CD4-positive, alpha-beta T cell treated with Interleukin-15 for 4 hours (primary cell): ENCODE measurements around the gene MDM4.
"Not testable (repeated sequence)": the region's sequence is repeated elsewhere in the genome, so short reads cannot be mapped to it uniquely, and the experiment has no call there.

ENCODE experiments used
- DNase-seq: peaks from one replicate; pipeline ENCODE4 v3.0.0-alpha.2; 2020; ENCODE audit warnings: low spot score

The MDM4 gene

GRCh38 chr1:204516180-204516879 is at the start of gene MDM4:
TSS of gene MDM4 (plus strand) at chr1:204516406. CDS start at chr1:204525519, 9,113 bp downstream.
- DNase-seq, result peak; percentile 95

GRCh38 chr1:204466416-204467405 is 49.5 kb upstream of the MDM4 start:
- DNase-seq, result no peak

DNA sequence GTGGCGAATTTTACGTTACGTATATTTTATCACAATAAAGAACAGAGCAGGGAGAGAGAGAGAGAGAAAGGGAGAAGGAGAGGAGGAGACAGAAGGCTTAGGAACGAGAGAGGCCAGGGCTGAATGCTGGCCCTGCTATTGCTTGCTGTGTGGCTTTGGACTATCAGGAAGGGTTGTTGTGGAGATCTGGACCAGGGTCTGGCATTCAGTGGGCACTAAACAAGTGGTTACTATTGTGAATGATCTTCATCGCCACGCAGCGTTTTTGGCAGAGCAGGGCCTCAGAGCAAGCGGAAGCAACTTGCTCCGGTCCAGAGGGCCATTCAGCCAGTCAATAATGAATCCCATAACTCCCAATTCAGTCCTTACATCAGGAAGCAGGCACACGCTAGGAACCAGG is 48.0 kb upstream of the MDM4 start:
- no peak for DNase-seq

DNA sequence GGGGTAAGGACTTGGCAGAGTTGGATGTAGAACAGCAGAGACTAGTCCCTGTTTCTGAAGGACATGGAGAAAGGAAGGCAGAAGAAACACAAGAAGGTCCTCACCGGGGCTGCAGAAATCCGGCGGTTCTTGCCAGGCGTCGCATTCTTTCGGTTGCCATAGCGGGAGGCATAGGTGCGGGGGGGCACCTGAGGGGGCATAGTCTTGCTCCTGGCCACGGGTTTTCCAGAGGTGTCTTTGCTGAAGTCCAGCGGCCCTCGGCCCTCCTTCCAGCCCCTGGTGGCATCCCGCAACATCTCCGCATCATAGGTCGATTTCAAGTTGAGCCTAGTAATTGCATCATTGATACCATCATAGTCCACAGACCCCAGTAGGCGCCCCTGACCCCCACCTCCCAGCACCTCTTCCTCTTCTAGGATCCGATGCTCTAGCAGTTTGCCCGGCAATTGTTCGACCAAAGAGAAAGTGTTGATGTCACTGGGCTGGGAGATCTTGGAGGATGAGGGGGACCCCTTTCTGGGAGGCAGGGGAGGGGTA is 47.4 kb upstream of the MDM4 start:
- no peak for DNase-seq

DNA sequence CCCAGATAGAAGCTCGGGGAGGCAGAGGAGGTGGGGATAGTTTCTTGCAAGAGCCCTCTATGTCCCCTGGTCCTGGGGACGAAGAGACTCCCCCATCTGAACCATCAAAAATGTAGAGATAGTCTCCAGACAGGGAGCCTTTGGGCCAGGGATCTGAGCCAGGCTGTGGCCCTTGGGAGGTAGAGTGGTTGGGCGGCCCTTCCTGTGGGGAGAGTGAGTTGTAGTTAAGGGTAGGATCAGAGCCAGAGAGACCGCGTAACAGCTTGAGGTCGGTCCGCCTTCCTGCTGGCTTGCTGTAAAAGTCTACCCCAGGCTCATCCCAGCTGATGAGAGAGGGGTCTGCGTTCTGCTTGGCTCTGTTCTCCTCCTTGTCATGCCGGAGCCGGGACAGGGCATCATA is 46.9 kb upstream of the MDM4 start:
- DNase-seq, result no peak

- no peak for DNase-seq
Measured at GRCh38 chr1:204471687-204472086, 44.5 kb upstream of the MDM4 start.

- no peak for DNase-seq
Measured at GRCh38 chr1:204472660-204473059, 43.5 kb upstream of the MDM4 start.

- DNase-seq, result no peak
Measured at GRCh38 chr1:204473400-204473965, 42.7 kb upstream of the MDM4 start.

- no peak for DNase-seq
Measured at GRCh38 chr1:204475656-204476432, 40.4 kb upstream of the MDM4 start.

DNA sequence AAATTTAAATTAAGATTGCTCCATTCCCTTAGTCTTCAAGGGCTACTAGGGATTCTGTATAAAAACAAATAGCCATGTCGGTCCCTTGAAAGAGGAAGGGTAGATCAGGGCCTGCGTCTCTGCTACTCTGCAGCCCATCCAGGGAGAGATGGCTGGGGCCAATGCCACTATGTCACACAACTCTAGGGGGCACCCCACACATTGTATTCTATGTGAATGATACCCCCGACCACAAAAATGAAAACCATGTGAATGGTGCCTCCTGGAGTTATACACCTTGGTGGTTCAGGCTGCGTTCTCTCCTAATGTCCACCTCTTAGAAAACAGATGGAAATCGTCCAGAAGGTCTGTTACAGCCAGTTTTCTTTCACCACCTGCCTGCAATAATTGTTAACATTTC is 39.6 kb upstream of the MDM4 start:
- no peak for DNase-seq

- no peak for DNase-seq
Measured at GRCh38 chr1:204477036-204477740, 39.0 kb upstream of the MDM4 start.

- DNase-seq, result no peak
Measured at GRCh38 chr1:204478172-204478899, 37.9 kb upstream of the MDM4 start.

DNA sequence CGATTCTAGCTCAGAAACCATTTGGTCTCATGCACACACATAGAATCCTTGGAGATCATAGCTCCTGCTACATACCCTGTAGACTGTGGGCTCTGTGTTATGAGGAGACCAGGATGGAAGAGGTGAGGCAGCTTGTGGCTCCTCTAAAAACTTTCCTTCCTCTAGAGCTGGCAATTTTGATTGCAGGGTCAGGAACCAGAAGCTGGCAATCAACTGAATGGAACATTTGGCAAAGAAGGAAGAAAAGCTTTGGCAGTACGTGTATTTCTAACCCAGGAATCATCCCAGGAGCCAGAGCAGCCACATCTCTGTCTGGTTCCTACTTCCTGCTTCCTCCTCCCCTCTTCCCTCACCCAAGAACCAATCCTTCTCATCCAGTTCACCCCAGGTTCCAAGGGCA is 37.3 kb upstream of the MDM4 start:
- no peak for DNase-seq

- no peak for DNase-seq
Measured at GRCh38 chr1:204479387-204480136, 36.6 kb upstream of the MDM4 start.

GRCh38 chr1:204480515-204480914 is 35.7 kb upstream of the MDM4 start:
- DNase-seq, result no peak

- no peak for DNase-seq
Measured at GRCh38 chr1:204483791-204484190, 32.4 kb upstream of the MDM4 start.

DNA sequence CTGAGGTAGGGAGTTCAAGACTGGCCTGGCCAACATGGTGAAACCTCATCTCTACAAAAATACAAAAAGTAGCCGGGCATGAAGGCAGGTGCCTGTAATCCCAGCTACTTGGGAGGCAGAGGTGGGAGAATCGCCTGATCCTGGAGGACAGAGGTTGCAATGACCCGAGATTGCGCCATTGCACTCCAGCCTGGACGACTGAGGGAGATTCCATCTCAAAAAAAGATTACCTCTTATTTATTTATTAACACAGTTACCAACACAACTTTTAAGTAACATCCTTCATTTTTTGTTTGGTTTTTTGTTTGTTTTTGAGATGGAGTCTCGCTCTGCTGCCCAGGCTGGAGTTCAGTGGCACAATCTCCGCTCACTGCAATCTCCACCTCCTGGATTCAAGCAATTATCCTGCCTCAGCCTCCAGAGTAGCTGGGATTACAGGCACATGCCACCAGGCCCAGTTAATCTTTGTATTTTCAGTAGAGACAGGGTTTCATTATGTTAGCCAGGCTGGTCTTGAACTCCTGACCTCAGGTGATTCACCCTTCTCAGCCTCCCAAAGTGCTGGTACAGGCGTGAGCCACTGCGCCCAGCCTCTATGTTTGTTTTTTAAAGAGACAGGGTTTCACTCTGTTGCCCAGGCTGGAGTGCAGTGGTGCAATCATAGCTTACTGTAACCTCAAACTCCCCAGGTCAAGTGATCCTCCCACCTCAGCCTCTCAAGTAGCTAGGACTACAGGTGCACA is 29.5 kb upstream of the MDM4 start:
- not testable (repeated sequence) for DNase-seq

DNA sequence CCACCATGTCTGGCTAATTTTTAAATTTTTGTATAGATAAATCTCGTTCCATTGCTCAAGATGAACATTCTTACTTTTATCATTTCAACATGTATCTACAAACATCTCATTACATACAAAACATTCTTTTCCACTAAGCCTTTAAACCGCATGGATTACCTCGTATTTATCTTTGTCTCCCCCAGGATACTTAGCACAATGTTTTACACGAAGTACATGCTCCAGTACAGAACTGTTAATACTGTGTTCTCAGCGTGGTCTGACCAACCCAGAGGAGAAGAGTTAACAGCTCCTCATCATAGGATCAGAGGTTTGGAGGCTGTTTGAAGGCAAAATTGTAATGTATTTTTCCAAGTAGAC is 29.0 kb upstream of the MDM4 start:
- no peak for DNase-seq

GRCh38 chr1:204491655-204492054 is 24.6 kb upstream of the MDM4 start:
- DNase-seq, result no peak
